Liver (tissue), 9 donors: Measurements from ENCODE around the gene NKD1. TPM values are rescaled to one million over a fixed set of nuclear protein-coding genes. Genes with fewer than 3 reads are reported as not detected.

Experiments
- DNase-seq: peaks from one replicate; pipeline ENCODE4 v3.0.0-alpha.2; 2017; ENCODE audit warnings: low spot score
- H3K27ac ChIP-seq, 2 donors: one replicate each; pipeline ENCODE4 v1.7.0; 2013; ENCODE audit warnings: inconsistent platforms in 2 of 2, low read length in 2 of 2, control low read depth in 1 of 2, low read depth in 1 of 2, mild to moderate bottlenecking in 1 of 2
- H3K27me3 ChIP-seq, 4 donors: one replicate each; pipeline versions ENCODE4 v1.6.1 to v1.7.0; 2013; ENCODE audit warnings: low read length in 3 of 4, inconsistent platforms in 1 of 4, mild to moderate bottlenecking in 1 of 4, moderate library complexity in 1 of 4; ENCODE audit not compliant: control insufficient read depth in 4 of 4, insufficient read depth in 4 of 4
- H3K36me3 ChIP-seq, 4 donors: one replicate each; pipeline versions ENCODE4 v1.6.1 to v1.7.0; 2013; ENCODE audit warnings: low read length in 3 of 4, mild to moderate bottlenecking in 3 of 4, low read depth in 1 of 4, moderate library complexity in 1 of 4; ENCODE audit not compliant: control insufficient read depth in 4 of 4, insufficient read depth in 3 of 4
- H3K4me1 ChIP-seq, 4 donors: one replicate each; pipeline versions ENCODE4 v1.6.1 to v1.7.0; 2013; ENCODE audit warnings: low read length in 3 of 4, mild to moderate bottlenecking in 3 of 4, moderate library complexity in 1 of 4; ENCODE audit not compliant: control insufficient read depth in 4 of 4, insufficient read depth in 4 of 4
- H3K4me3 ChIP-seq, 3 donors: one replicate each; pipeline versions ENCODE4 v1.6.1 to v1.7.0; 2013; ENCODE audit warnings: low read length in 3 of 3, control low read depth in 1 of 3, low read depth in 1 of 3, mild to moderate bottlenecking in 1 of 3
- H3K9ac ChIP-seq, 2 donors: one replicate each; pipeline ENCODE4 v1.7.0; 2013; ENCODE audit warnings: low read length in 2 of 2, mild to moderate bottlenecking in 2 of 2, moderate library complexity in 2 of 2, control low read depth in 1 of 2, low read depth in 1 of 2
- H3K9me3 ChIP-seq, 4 donors: one replicate each; pipeline versions ENCODE4 v1.6.1 to v1.7.0; 2013; ENCODE audit warnings: low read length in 3 of 4; ENCODE audit not compliant: control insufficient read depth in 4 of 4
- ATF3 ChIP-seq: IDR thresholded peaks from 2 replicates; pipeline ENCODE4 v1.6.1; 2016; ENCODE audit warnings: antibody characterized with exemption
- CTCF ChIP-seq: fragments of 150-350 bp; IDR thresholded peaks from 2 replicates; pipeline ENCODE4 v1.5.1; 2017; ENCODE audit warnings: improper control_type of control experiment, low read depth, low read length; ENCODE audit not compliant: missing input control
- EGR1 ChIP-seq, 2 donors: IDR thresholded peaks; 2 replicates each; pipeline ENCODE4 v1.6.1; 2016 to 2018; ENCODE audit warnings: antibody characterized with exemption in 2 of 2, low read depth in 2 of 2
- FOXA1 ChIP-seq: IDR thresholded peaks from 2 replicates; pipeline ENCODE4 v1.6.1; 2016; ENCODE audit warnings: antibody characterized with exemption
- FOXA2 ChIP-seq: IDR thresholded peaks from 2 replicates; pipeline ENCODE4 v1.6.1; 2016; ENCODE audit warnings: antibody characterized with exemption
- HNF4A ChIP-seq, 2 donors: conservative IDR thresholded peaks; 2 replicates each; pipeline ENCODE4 v1.6.1; 2016; ENCODE audit warnings: antibody characterized with exemption in 2 of 2, mild to moderate bottlenecking in 2 of 2
- HNF4G ChIP-seq: IDR thresholded peaks from 2 replicates; pipeline ENCODE4 v1.6.1; 2016; ENCODE audit warnings: antibody characterized with exemption
- JUND ChIP-seq, 2 donors: IDR thresholded peaks; 2 replicates each; pipeline ENCODE4 v1.6.1; 2016; ENCODE audit warnings: antibody characterized with exemption in 2 of 2
- MAX ChIP-seq: IDR thresholded peaks from 2 replicates; pipeline ENCODE4 v1.6.1; 2016; ENCODE audit warnings: antibody characterized with exemption
- NR2F2 ChIP-seq: IDR thresholded peaks from 2 replicates; pipeline ENCODE4 v1.6.1; 2016; ENCODE audit warnings: antibody characterized with exemption
- RAD21 ChIP-seq, 2 donors: IDR thresholded peaks; 2 replicates each; pipeline ENCODE4 v1.6.1; 2016; ENCODE audit warnings: antibody characterized with exemption in 2 of 2, mild to moderate bottlenecking in 2 of 2
- REST ChIP-seq: IDR thresholded peaks from 2 replicates; pipeline ENCODE4 v1.6.1; 2016; ENCODE audit warnings: antibody characterized with exemption, mild to moderate bottlenecking
- TAF1 ChIP-seq: conservative IDR thresholded peaks from 2 replicates; pipeline ENCODE4 v1.6.1; 2016; ENCODE audit warnings: antibody characterized with exemption, mild to moderate bottlenecking
- YY1 ChIP-seq: IDR thresholded peaks from 2 replicates; pipeline ENCODE4 v1.6.1; 2016; ENCODE audit warnings: antibody characterized with exemption, mild to moderate bottlenecking
- ZBTB33 ChIP-seq: IDR thresholded peaks from 2 replicates; pipeline ENCODE4 v1.6.1; 2016; ENCODE audit warnings: antibody characterized with exemption
- WGBS: extraction: QIAGEN DNeasy Blood & Tissue Kit; methylation state at CpG from one replicate; pipeline ENCODE4 v1.1.7; 2013; 5-methylcytosine and 5-hydroxymethylcytosine counted together
- polyA plus RNA-seq, 2 donors: library from polyadenylated mRNA; stranded (reverse) in 1 of 2; unstranded in 1 of 2; fragments of 200-250 nt in 1 of 2; fragments of >200 nt in 1 of 2; fragmentation: Nextera tagmentation in 1 of 2; extraction: Ambion mirVana in 1 of 2; gene quantifications; one replicate each; pipeline versions ENCODE4 v1.2.1 to v1.2.3, GENCODE V29; 2013 to 2015
- total RNA-seq, 2 donors: library from RNA; depleted of rRNA; stranded (reverse); fragments of >200 nt; gene quantifications; one replicate each; pipeline ENCODE4 v1.2.3, GENCODE V29; 2014
- donor health status: healthy.
- donor health status: healthy.
- donor health status: healthy.
- donor health status: healthy.
- donor health status: healthy.

NKD1 gene
- total and polyA plus RNA-seq, 4 donors = 0.28 to 3.5 (median 0.85) TPM

- 91% methylated on average over 10 of the region's 10 CpGs for WGBS
Measured at GRCh38 chr16:50636753-50637374, 88.7 kb downstream of the NKD1 start.

GRCh38 chr16:50637716-50638602 lies 89.8 kb downstream of the NKD1 start:
- 85% methylated on average over 13 of the region's 13 CpGs for WGBS
- no peaks in the 10 kb centered on the region for H3K4me1 ChIP-seq
- no peak overlapping the region for H3K4me3 ChIP-seq
- TF ChIP-seq FOXA2 (no peak), ZBTB33 (no peak), TAF1 (no peak), FOXA1 (no peak), ATF3 (no peak), EGR1 (IDR thresholded peaks at IDR 0.05; ENCODE audit: low read depth in 2 of 2) (no peak), HNF4G (no peak), RAD21 (IDR thresholded peaks at IDR 0.05) (no peak), REST (no peak), YY1 (no peak), HNF4A (conservative IDR thresholded peaks at IDR 0.05) (no peak), NR2F2 (no peak), JUND (IDR thresholded peaks at IDR 0.05) (no peak), MAX (no peak), CTCF (no peak)
- DNase-seq = no peak
- H3K36me3 ChIP-seq = no peaks in the 10 kb centered on the region
- H3K27ac ChIP-seq = no peak overlapping the region
- H3K27me3 ChIP-seq = no peaks in the 10 kb centered on the region
- H3K9me3 ChIP-seq = no peaks in the 10 kb centered on the region
- no peak overlapping the region for H3K9ac ChIP-seq

More at GRCh38 chr16:50636753-50637374, 88.7 kb downstream of the NKD1 start:
- Histone ChIP-seq H3K27ac (no peak overlapping the region), H3K27me3 (no peaks in the 10 kb centered on the region), H3K4me3 (no peak overlapping the region), H3K4me1 (no peaks in the 10 kb centered on the region), H3K9me3 (no peaks in the 10 kb centered on the region), H3K9ac (no peak overlapping the region), H3K36me3 (no peaks in the 10 kb centered on the region)
- no peak for TF ChIP-seq HNF4G
- DNase-seq = no peak
